Tibial artery (tissue), 4 donors: Measurements from ENCODE around the gene THAP8.
A peak's percentile ranks its signal among the peaks of the same experiment; 100 is the strongest.

ENCODE experiments used
- DNase-seq, 2 donors: peaks; one replicate each; pipeline ENCODE4 v3.0.0-alpha.2; 2019
- H3K27ac ChIP-seq, 2 donors: fragments of 200-600 bp; sonication (generic) in 1 of 2; 1 replicate in 1 of 2; 2 replicates in 1 of 2; pipeline ENCODE4 v1.5.1; 2018 to 2019; ENCODE audit warnings: mild to moderate bottlenecking in 1 of 2
- H3K27me3 ChIP-seq, 2 donors: fragments of 200-600 bp; sonication (generic) in 1 of 2; one replicate each; pipeline versions ENCODE4 v1.5.1 to v1.6.0; 2016 to 2019
- H3K36me3 ChIP-seq, 3 donors: fragments of 200-600 bp; sonication (generic) in 2 of 3; one replicate each; pipeline ENCODE4 v1.5.1; 2016 to 2019; ENCODE audit warnings: mild to moderate bottlenecking in 2 of 3
- H3K4me1 ChIP-seq, 4 donors: fragments of 200-600 bp; sonication (generic) in 2 of 4; 1 replicate in 3 of 4; 2 replicates in 1 of 4; pipeline ENCODE4 v1.5.1; 2016 to 2019
- H3K4me3 ChIP-seq, 2 donors: fragments of 200-600 bp; sonication (generic) in 1 of 2; 1 replicate in 1 of 2; 2 replicates in 1 of 2; pipeline ENCODE4 v1.5.1; 2018 to 2019; ENCODE audit warnings: mild to moderate bottlenecking in 2 of 2
- H3K9me3 ChIP-seq, 3 donors: fragments of 200-600 bp; sonication (generic) in 1 of 3; one replicate each; pipeline ENCODE4 v1.5.1; 2016 to 2019
- intact Hi-C: fragments of 100-400 bp; cut with DNase I; formaldehyde crosslinking; loops from one replicate; pipeline ENCODE4 v1.15.0; 2023; ENCODE audit warnings: low total_unique reads
- TF ChIP-seq, protein P1 (sequence below), 2 experiments: fragments of 200-600 bp in 1 of 2; fragments of 450-650 bp in 1 of 2; IDR thresholded peaks; one replicate each; pipeline ENCODE4 v1.5.1; 2017 to 2019; ENCODE audit warnings: antibody characterized with exemption in 2 of 2, mild to moderate bottlenecking in 1 of 2, moderate library complexity in 1 of 2

THAP8 gene

GRCh38 chr19:36061367-36061766 is 7.3 kb upstream of the THAP8 start:
- TF ChIP-seq, protein P1, sequence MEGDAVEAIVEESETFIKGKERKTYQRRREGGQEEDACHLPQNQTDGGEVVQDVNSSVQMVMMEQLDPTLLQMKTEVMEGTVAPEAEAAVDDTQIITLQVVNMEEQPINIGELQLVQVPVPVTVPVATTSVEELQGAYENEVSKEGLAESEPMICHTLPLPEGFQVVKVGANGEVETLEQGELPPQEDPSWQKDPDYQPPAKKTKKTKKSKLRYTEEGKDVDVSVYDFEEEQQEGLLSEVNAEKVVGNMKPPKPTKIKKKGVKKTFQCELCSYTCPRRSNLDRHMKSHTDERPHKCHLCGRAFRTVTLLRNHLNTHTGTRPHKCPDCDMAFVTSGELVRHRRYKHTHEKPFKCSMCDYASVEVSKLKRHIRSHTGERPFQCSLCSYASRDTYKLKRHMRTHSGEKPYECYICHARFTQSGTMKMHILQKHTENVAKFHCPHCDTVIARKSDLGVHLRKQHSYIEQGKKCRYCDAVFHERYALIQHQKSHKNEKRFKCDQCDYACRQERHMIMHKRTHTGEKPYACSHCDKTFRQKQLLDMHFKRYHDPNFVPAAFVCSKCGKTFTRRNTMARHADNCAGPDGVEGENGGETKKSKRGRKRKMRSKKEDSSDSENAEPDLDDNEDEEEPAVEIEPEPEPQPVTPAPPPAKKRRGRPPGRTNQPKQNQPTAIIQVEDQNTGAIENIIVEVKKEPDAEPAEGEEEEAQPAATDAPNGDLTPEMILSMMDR (IDR thresholded peaks at IDR 0.05), result no peak
- Histone ChIP-seq H3K9me3 (no peaks in the 10 kb centered on the region), H3K27ac (no peak overlapping the region), H3K4me3 (no peak overlapping the region), H3K27me3 (no peaks in the 10 kb centered on the region), H3K36me3 (no peaks in the 10 kb centered on the region), H3K4me1 (no peaks in the 10 kb centered on the region)
- intact Hi-C loops, result no loop called here
- DNase-seq, result no peak

DNA sequence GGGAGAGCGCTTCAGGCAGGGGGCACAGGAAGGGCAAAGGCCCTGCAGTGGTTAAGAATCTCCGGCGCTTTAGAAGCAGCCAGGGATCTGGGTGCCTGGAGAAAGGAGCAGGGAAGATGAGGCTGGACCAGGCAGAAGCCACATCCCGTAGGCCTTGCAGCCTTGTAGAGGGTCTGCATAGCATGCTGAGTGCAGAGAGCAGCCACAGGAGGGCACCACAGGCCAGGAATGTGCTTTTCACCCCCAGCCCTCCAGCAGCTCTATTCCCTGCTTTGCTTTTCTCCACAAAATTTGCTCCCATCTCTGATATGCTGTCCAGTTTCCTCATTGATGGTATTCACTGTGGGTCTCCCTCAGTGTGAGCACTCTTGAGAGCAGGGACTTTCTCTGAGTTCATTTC is 6.3 kb upstream of the THAP8 start:
- Histone ChIP-seq H3K27me3 (no peaks in the 10 kb centered on the region), H3K4me1 (peaks cover 0 to 3% (median under 1%) of the 10 kb centered on the region in 4 donors), H3K4me3 (no peak overlapping the region), H3K9me3 (no peaks in the 10 kb centered on the region), H3K27ac (no peak overlapping the region), H3K36me3 (no peaks in the 10 kb centered on the region)
- intact Hi-C loops, result no loop called here
- TF ChIP-seq, protein P1 (IDR thresholded peaks at IDR 0.05), result peak in 1 of 2 experiments; percentile 13
- DNase-seq, result no peak

DNA sequence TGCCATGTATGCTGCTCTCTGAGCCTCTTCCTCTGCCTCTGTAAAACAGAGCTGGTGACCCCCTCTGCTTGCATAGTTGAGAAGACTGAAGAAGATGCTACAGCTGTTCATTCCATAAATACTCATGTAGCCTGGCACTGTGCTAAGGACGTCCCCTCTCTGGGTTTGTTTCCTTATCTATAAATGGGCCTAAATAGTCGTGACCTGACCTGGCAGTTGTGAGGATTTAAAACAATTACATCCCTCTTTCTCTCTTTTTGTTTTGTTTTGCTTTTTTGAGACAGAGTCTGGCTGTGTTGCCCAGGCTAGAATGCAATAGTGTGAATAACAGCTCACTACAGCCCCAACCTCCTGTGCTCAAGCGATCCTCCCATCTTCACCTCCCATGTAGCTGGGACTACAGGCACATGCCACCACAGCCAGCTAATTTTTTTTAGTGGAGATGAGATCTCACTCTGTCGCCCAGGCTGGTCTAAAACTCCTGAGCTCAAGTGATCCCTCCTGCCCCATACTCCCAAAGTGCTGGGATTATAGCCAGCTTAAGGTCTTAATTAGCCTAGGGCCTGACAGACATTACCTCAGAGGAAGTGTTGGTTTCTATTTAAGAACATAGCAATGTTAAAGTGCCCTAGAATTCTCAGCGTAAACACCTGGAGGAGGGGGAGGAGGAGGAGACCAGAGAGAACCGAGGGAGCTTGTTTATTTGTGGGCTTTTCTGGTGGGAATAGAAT is 5.3 kb upstream of the THAP8 start:
- Histone ChIP-seq H3K4me3 (no peak overlapping the region), H3K4me1 (peaks cover 0 to 9% (median 7%) of the 10 kb centered on the region in 4 donors), H3K36me3 (no peaks in the 10 kb centered on the region), H3K27me3 (no peaks in the 10 kb centered on the region), H3K27ac (no peak overlapping the region), H3K9me3 (no peaks in the 10 kb centered on the region)
- TF ChIP-seq, protein P1 (IDR thresholded peaks at IDR 0.05), result no peak
- intact Hi-C loops, result loop anchor here (5.0 kb wide), 2 partner anchors 42 to 58 kb away; partner anchors contain the start of gene TBCB
- DNase-seq, result no peak

DNA sequence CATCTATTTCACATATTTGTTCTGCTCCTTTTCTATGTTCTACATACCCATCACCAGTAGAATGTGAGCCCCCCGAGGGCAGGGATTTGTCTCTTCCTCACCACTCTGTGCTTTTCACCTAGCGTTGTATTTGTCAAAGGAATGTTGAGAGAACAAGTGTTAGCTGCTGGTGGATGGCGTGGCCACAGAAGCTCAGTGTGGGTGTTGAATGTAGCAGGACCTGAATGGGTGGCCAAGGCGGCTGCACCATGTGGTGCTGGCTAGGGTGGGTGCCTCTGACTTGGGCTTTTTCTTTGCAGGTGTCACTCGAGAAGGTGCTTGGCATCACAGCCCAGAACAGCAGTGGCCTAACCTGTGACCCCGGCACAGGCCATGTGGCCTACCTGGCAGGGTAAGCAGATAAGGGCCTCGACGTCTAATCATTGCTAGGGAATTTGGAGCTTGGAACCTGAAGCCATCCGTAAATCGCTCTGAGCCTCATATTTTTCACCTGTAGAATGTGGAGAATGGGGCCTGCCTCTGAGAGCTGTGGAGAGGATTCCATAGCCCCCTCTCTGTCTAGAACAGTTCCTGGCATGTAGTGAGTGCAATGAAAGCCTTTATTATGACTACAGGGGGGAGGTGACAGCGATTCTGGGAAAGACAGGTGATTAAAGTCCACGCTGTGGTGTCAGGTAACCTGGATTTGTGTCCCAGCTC is 4.5 kb upstream of the THAP8 start:
- H3K4me1 ChIP-seq, result peaks cover 0 to 9% (median 7%) of the 10 kb centered on the region in 4 donors
- no peaks in the 10 kb centered on the region for H3K27me3 ChIP-seq
- H3K36me3 ChIP-seq, result no peaks in the 10 kb centered on the region
- DNase-seq, result no peak
- TF ChIP-seq, protein P1 (IDR thresholded peaks at IDR 0.05), result no peak
- intact Hi-C loops, result loop anchor here (5.0 kb wide), 2 partner anchors 41 to 59 kb away; partner anchors contain the start of gene TBCB
- H3K4me3 ChIP-seq, result no peak overlapping the region
- no peaks in the 10 kb centered on the region for H3K9me3 ChIP-seq
- no peak overlapping the region for H3K27ac ChIP-seq

DNA sequence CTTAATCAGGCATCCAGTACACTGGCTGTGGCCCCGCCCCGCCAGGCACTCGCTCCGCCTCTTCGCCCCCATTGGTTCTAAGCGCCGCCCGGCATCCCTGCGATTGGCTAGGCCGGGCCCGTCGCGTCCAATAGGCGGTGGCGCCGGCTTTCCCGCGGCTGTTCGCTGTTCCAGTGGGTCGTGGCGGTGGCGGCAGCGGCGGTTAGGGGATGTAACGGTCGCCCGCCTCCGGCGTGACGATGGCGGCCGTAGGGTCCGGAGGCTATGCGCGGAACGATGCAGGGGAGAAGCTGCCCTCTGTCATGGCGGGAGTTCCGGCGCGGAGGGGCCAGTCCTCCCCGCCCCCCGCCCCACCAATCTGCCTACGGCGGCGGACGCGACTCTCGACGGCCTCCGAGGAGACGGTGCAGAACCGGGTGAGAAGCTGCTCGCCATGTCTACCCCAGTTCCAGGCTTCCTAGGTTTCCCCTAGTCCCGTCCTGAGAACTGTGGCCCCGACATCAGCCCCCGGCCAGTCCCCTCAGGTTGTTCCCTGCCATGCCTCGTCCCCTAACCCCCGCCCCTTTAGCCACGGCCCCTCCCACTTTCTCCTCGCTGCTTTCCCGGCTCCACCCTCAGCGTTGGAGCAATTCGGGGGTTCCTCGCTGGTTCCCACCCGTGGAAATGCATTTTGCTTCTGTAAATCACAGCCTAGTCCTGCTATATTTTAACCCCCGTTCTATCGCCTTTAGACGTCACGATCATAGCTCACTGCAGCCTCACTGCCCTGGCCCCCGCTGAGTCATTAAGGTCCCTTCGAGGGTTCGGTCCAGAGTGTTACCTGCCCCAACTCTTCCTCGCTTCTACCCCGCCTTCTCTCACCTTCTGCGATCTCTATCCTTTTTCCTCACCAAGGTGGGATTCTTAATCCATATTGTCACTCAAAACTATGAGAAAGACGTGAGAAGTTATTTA is 925 bp upstream of the THAP8 start, which contains the start of gene WDR62:
WDR62 (plus strand) TSS at position 165 of the 954 bp plus-strand sequence; CDS start at position 240, 75 bp downstream.
- no peaks in the 10 kb centered on the region for H3K9me3 ChIP-seq
- H3K4me1 ChIP-seq, result peaks cover 0 to 14% (median 8%) of the 10 kb centered on the region in 4 donors
- no peaks in the 10 kb centered on the region for H3K36me3 ChIP-seq
- H3K27ac ChIP-seq, result peak within 1 kb of the TSS; percentile 84 to 85
- peak within 1 kb of the TSS; percentile 56 to 67 for H3K4me3 ChIP-seq
- H3K27me3 ChIP-seq, result no peaks in the 10 kb centered on the region
- peak; percentile 91 to 95 for DNase-seq
- TF ChIP-seq, protein P1 (IDR thresholded peaks at IDR 0.05), result no peak
- intact Hi-C loops, result loop anchor here (2.0 to 5.0 kb wide), 3 partner anchors 38 to 62 kb away; partner anchors contain the start of genes SDHAF1 and TBCB
